Measurements from ENCODE around the gene MEGF9. TPM values are rescaled to one million over a fixed set of nuclear protein-coding genes. Genes with fewer than 3 reads are reported as not detected.

Gene MEGF9
- total RNA-seq, 4 donors from 2014 or later: 17.3 to 36.4 (median 27.2) TPM

DNA sequence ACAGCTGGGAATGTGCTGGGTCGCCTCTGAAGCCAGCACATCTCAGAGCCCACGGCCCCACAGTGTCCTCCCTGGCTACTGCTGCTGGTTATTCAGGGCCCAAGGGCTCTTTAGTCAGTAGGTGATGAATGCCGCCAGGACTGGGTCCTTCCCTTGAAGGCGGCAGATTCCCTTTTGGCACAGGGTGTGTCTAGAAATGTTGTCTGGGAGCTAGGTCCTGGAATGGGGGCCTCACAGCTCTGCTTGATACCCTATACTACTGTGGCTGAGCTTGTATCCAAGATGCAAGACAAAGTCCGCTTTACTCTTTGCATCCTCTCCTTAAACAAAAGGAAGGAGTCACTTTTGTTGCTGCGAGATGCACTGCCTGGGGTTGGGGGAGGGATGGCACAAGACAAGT lies 33.1 kb downstream of the MEGF9 start:
- DNase-seq (ENCODE audit: low spot score): no peak
- TF ChIP-seq, protein P1, sequence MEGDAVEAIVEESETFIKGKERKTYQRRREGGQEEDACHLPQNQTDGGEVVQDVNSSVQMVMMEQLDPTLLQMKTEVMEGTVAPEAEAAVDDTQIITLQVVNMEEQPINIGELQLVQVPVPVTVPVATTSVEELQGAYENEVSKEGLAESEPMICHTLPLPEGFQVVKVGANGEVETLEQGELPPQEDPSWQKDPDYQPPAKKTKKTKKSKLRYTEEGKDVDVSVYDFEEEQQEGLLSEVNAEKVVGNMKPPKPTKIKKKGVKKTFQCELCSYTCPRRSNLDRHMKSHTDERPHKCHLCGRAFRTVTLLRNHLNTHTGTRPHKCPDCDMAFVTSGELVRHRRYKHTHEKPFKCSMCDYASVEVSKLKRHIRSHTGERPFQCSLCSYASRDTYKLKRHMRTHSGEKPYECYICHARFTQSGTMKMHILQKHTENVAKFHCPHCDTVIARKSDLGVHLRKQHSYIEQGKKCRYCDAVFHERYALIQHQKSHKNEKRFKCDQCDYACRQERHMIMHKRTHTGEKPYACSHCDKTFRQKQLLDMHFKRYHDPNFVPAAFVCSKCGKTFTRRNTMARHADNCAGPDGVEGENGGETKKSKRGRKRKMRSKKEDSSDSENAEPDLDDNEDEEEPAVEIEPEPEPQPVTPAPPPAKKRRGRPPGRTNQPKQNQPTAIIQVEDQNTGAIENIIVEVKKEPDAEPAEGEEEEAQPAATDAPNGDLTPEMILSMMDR (IDR thresholded peaks at IDR 0.05): no peak
- ATAC-seq (ENCODE audit: low FRiP score): no peak

DNA sequence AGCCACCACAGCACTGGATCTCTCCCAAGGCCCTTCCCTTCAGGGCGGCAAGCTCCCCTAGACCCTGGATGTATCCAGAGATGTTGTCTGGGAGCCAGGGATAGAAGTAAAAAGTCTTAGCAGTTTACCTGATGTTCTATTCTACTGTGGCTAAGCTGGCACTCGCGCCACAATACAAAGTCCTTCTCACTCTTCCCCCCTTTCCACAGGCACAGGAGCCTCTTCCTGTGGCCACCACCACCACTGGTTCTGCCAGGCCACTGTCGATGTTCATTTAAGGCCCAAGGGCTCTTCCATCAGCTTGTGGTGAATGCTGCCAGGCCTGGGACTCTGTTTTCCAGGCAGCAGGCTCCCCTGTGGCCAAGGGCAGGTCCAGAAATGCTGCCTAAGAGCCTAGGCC lies 33.7 kb downstream of the MEGF9 start:
- no peak for DNase-seq (ENCODE audit: low spot score)
- ATAC-seq (ENCODE audit: low FRiP score): no peak
- TF ChIP-seq, protein P1 (IDR thresholded peaks at IDR 0.05): no peak

DNA sequence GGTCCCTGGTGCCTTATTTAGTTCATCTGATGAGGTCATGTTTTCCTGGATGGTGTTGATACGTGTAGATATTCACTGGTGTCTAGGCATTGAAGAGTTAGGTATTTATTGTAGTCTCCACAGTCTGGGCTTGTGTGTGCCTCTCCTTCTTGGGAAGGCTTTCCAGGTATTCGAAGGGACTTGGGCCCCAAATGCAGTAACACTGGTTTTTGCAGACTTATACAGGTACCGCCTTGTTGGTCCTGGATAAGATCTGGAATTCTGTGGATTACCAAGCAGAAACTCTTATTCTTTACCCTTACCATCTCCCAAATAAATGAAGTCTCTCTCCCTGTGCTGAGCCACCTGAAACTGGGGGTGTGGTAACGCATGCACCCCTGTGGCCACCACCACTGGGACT lies 34.1 kb downstream of the MEGF9 start:
- TF ChIP-seq, protein P1 (IDR thresholded peaks at IDR 0.05): no peak
- no peak for ATAC-seq (ENCODE audit: low FRiP score)
- DNase-seq (ENCODE audit: low spot score): no peak

DNA sequence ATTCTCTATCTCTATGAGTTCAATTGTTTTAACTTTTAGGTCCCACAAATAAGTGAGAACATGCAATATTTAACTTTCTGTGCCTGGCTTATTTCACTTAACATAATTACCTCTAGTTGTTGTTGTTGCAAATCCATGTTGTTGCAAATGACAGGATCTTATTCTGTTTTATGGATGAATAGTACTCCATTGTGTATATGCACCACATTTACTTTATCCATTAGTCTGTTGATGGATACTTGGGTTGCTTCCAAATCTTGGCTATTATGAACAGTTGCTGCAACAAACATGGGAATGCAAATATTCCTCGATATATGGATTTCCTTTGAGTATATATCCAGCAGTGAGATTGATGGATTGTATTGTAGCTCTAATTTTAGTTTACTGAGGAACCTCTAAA lies 36.3 kb downstream of the MEGF9 start:
- ATAC-seq (ENCODE audit: low FRiP score) (no peak), DNase-seq (ENCODE audit: low spot score) (no peak)
- TF ChIP-seq, protein P1 (IDR thresholded peaks at IDR 0.05): no peak

DNA sequence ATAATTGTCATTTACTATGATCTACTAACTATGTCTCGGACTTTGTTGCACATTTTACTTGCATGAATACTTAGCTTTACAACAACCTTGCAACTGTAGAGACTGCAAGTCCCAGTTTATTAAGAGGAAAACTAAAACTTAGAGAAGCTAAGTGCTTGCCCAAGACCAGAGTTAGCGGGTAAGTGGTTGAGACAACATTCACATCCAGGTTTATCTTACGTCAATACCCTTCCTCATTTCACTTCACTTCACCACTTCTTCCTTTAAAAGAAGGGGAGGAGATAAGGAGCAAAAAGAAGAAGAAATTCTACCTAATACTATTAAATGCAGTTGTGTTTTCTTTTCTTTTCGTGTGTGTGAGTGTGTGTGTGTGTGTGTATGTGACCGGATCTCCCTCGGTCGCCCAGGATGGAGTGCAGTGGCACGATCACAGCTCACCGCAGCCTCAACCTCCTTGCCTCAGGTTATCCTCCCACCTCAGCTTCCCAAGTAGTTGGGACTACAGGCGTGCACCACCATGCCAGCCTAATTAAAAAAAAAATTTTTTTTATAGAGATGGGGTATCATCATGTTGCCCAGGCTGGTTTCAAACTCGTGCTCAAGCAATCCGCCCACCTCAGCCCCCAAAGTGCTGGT lies 37.4 kb downstream of the MEGF9 start:
- TF ChIP-seq, protein P1 (IDR thresholded peaks at IDR 0.05): no peak
- DNase-seq (ENCODE audit: low spot score): no peak
- no peak for ATAC-seq (ENCODE audit: low FRiP score)

DNA sequence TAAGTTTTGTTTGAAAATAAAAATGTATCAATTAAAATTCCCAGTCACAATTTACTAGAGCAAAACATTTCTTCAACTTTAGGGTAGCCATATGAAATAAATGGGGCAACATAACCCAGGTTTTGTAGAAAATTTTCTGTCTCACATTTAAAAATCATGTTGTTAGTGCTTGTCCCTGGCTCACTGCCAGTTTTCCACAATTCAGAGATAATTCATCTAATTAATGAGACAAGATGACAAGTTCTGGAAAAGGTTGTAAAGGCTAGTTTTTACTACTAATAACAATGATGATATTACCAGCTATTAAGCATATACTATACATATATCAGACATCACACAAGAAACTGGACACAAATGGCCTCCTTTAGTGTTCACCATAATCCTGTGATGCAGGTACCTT lies 45.9 kb downstream of the MEGF9 start:
- no peak for DNase-seq (ENCODE audit: low spot score)
- TF ChIP-seq, protein P1 (IDR thresholded peaks at IDR 0.05): no peak
- no peak for ATAC-seq (ENCODE audit: low FRiP score)

DNA sequence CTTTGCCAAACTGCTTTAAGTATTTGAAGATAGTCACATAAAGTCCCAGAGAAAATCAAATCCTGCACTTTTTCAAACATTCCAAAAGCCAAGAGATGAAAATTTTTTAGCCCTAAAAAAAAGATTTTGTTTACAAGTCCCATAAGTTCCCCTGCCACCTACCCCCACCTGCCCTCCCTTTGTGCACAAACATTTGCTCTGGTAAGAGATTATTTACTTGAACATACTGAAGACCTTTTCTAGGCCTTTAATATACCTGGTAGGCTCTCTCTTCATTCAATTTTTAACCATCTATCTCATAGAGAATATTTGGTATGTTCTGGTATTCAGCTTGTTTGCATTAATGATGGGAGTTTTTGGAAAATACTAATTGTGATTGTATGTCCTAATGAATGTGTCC lies 50.3 kb downstream of the MEGF9 start:
- ATAC-seq (ENCODE audit: low FRiP score): no peak
- TF ChIP-seq, protein P1 (IDR thresholded peaks at IDR 0.05): no peak
- no peak for DNase-seq (ENCODE audit: low spot score)
